DMS153 treated with DMSO at 0.1 percent for 48 hours (cell line): ENCODE data around the gene DAB2IP.
"Not testable (repeated sequence)": the region's sequence is repeated elsewhere in the genome, so short reads cannot be mapped to it uniquely, and the experiment has no call there.

Experiments
- DNase-seq: peaks from one replicate; lab custom pipeline; 2025; ENCODE audit not compliant: unreplicated experiment; lab: John Stamatoyannopoulos, UW

DAB2IP gene

DNA sequence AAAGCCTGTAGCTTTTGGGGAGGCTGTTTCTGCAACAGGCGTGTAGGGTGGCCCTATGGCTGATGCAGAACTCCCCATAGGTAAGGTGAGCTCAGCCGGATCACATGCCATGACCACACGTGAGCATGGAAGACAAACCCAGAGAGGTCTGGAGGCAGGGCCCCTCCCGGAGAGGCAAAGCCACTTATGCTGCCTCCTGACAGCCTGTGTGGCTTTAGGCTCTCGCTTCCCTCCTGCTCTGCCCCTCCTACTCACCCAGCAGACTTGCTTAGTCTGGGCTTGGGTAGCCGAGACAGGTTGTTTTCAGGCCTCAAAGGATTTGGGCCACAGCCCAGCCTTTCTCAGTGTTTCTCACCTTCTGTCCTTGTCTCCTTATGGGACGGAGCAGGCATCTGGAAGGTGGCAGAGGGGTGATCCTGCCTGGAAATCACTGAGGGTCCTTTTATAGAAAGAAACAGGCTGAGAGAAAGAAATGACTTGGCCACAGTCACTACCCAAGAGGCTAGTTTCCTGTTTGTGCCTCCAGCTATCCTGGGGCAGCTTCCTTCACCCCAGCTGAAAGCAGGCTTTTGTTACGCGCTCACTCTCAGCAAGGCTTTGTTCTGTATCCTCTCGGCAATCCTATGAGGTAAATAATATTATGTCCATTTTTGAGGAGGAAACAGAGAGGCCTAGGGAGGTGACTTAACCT is 89.9 kb downstream of the DAB2IP start:
- no peak for DNase-seq

- not testable (repeated sequence) for DNase-seq
Observed at GRCh38 chr9:121741919-121742283, 90.5 kb downstream of the DAB2IP start.

GRCh38 chr9:121742923-121743322 is 91.5 kb downstream of the DAB2IP start:
- no peak for DNase-seq

DNA sequence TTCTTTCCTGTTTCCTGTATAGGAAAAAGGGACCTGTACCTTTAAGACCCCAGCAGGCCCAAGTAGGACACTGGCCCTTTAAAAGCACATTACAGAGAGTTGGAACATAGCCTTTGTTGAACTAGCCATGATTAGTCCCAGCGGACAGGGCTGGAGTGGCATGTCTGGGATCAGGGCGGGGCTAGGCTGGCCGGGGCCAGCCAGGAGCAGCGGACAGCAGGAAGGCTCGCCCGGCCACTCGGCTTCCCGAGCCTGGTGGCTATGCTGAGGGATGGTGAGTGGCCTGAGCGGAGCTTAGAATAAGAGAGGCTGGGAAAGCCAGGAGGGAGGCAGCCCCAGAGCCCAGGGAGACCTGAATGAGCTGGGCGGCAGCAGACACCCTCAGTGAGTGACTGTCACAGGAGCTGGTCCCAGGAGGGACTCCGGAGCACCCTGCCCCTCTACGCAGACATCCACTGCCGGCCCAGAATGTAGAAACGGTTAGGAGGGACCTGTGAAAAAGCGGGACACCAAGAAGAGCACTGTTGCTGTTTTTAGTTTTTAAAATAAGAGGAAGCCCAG is 92.1 kb downstream of the DAB2IP start:
- DNase-seq: peak; percentile 75

GRCh38 chr9:121744002-121744686 is 92.7 kb downstream of the DAB2IP start:
- peak; percentile 26 for DNase-seq

DNA sequence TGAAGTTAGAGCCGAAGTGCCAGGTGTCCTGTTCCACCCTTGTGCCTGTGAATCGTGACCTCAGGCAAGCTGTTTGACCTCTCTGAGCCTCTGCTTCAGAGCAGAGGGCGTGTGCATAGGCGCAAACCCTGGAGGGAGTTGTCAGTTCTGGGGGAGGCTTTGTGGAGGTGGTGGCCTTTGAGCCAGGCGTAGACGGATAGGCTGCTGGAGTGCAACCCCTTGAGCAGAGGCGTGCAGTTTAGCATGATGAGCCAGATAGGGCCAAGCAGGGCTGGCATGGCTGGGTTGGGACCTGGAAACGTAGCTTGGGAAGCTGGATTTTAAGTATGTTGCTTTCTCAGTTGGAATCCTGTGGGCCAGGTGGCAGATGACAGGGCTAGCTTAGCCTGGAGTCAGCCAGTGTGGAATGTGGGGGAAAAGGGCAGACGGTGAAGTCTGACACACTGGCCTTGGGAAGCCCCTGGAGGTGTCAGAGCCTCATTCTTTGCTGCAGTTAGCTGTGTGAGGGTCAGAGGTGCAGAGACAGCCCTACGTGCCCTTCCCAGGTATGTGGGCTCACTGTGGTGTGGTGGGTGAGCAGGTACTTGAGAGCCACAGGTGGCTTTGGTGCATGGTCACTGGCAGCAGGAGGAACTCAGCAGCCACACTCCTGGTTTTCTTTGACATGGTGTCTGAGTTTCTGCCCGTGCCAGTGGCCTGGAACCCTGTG is 93.4 kb downstream of the DAB2IP start:
- no peak for DNase-seq

DNA sequence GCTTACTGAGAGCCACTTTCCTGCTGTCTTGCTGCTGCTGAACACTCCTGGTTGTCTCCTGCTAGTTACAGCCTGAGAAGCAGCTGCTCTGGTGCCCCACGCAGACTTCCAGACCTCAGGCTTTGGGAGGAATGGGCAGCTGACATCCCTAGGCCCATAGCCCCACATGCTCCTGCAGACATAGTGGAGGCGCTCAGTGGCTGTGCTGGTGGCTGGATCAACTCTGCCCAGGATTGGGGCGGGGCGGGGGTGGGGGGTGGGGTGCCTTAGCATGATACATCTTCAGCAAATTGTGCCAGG is 93.9 kb downstream of the DAB2IP start:
- no peak for DNase-seq

- DNase-seq: no peak
Observed at GRCh38 chr9:121746411-121746810, 95.0 kb downstream of the DAB2IP start.

- no peak for DNase-seq
Observed at GRCh38 chr9:121746866-121747265, 95.4 kb downstream of the DAB2IP start.

- no peak for DNase-seq
Observed at GRCh38 chr9:121748074-121748473, 96.6 kb downstream of the DAB2IP start.

DNA sequence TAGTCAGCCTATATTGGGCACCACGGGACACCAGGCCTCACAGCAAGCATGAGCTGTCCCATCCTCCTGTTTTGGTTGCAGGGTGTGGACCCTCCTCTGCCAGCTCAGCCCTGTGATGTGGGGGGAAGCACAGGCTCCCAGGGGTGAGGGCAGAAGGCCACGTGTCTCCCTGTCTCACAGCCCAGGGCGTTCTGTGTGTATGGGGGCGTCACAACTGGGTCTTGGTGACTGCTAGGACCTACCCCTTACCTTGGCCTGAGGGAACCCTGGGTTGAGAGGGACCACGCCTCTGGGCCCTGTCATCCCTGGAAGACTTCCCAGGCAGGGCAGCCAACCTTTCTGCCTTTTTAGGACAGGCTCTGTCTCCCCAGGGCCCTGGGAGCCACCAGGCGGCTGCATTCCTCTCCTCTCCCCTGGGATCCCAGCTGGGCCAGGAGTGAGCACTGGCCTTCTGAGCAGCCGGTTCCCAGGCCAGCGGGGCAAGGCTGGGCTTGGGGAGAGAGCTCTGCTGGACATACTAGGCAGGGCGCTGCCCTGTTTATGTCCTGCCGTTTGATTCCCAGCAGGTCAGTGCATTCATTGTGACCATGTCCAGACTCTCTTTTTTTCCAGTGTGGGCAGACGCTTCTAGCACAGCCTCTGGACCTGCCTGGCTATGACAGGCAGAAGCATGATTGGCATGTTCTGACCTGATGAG is 97.4 kb downstream of the DAB2IP start:
- DNase-seq: no peak

- DNase-seq: no peak
Observed at GRCh38 chr9:121749614-121750013, 98.2 kb downstream of the DAB2IP start.

- no peak for DNase-seq
Observed at GRCh38 chr9:121750259-121750714, 98.9 kb downstream of the DAB2IP start.

- no peak for DNase-seq
Observed at GRCh38 chr9:121750715-121751623, 99.5 kb downstream of the DAB2IP start.

DNA sequence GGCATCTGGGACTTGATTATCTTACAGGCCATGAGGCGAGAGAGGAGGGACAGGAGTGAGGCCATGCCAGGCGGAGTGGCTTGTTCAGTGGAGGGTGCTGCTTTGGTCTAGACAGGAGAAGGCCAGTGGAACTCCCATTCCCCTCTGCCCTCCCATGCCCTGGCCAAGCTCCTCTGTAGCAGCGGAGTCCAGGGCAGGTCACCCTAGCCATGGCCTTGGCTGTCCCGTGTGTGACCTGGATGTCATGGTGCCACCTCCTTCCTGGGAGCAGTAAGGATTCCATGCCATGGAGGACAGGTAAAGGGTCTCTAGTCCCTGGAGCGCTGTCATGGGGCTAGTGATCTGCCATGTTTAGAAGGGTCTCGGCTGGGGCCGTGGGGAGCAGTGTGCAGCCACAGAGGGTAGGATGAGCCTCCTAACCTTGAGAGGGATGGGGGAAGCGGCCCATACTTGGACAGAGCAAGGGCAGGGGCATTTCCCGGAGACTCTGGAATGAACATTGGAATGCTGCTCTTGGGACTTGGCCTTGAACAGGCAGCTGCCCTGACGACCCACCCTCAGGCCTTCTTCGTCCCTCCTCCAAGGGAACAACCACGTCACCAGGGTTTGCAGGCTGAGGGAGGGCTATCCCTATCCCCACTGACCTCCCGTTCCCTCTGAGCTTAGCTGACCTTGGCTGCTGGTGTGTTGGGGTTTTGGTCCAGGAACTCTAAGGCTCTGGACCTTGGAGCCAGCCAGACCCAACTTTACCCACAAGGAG is 100.4 kb downstream of the DAB2IP start:
- DNase-seq: no peak

DNA sequence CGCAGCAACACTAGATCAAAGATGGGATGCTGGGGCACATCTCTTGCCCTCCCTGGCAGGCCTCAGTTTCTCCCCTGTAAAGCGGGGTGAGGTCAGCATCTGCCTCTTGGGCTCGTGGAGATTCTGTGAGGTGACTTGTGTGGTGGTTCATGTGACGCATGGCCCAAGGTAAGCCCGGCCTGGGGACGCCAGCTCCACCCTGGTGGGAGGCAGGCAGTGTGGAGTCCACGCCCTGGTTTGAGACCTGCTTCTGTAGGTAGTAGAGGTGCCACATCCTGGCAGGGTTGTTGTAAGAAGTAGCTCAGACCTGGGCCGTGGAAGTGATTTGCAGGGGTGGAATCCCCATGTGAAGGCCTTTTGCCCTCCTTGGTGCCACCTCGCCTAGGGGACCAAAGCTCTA is 101.5 kb downstream of the DAB2IP start:
- no peak for DNase-seq

DNA sequence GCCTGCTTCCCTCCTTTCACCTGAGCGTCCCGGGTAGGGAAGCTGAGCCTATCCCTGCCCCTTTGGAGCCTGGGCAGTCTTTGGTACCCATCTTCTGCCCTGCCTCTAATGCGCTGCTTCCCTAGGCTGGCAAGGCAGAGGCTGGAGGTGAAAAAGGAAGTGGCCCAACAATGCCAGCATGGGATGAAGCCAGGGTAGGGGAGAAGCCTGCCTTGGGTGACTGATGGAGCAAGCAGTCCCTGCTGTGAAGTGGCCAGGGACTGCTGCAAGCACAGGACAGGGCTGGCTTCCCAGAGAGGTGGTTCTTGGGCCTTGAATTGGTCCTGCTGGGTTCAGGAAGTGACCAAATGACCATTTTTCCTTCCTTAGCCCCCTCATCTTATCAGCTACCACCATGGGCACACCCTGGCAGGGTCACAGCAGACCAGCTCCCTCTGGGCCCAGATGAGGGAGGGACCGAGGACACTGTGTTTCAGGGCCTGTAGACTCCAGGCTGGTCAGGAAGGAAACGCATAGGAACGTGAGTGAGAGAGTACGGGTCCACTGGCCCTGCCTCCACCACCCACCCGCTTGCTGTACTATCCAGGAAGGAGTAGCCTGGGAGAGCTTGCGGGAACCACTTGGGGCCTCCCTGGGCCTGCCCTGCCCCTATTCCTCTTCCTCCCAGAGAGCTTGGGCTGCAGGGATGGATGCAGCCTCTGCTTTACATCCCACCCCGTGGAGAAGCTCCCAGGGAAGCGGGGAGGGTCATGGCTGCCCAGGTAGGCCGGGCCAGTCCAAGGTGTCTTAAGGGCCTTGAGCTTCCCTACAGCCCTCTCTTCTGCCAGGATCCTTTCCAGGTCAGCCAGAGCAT is 102.6 kb downstream of the DAB2IP start:
- no peak for DNase-seq

DNA sequence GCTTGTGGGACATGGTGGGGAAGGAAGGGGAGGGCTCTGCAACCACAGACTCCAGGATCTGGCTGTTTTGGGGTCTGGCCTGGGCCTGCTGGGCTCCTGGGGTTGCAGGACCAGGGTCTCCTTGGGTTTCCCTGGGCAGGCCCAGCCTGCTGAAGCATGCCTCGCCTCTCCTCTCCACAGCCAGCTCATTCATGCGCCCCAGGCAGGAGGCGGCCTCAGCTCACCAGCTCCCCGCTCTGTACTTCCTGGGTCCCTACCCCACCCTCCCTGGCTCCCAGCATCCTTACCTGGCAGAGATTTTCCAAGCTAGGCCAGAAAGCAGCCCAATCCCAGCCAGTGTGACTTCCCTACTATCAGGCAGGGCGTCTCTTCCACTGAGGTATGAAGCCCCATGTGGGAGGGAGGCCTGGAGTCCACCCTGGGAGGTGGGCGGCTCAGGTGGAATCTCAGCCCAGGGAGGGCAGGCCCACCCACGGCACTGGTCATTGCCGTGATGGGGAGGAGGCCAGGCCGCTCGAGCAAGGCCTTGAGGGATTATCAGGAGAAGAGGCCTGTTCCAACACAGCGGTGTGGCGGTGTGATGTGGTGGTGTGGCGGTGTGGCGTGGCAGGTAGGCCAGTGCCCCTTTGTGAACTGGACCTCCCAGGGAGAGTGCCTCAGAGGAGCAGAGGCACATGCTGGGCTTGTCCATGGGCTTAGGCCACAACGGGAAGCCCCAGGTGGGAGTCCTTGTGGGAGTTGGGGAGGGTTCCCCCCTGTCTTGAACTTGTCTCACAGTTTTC is 103.4 kb downstream of the DAB2IP start:
- no peak for DNase-seq
